ENCODE results near the gene PATL2. TPM values are rescaled to one million over a fixed set of nuclear protein-coding genes. Genes with fewer than 3 reads are reported as not detected.

The PATL2 gene
- total RNA-seq, 4 donors from 2014 or later, result 0.22 to 3.8 (median 1.7) TPM

- Histone ChIP-seq H3K4me1 (no peaks in the 10 kb centered on the region), H3K36me3 (peaks cover 6 to 46% of the 10 kb centered on the region in 2 donors), H3K9me3 (no peaks in the 10 kb centered on the region), H3K27me3 (no peaks in the 10 kb centered on the region), H3K4me3 (replicated peaks in 1 of 3) (no peak overlapping the region), H3K27ac (no peak overlapping the region)
- no peak for DNase-seq
- TF ChIP-seq POLR2A (IDR thresholded peaks at IDR 0.05), result no peak
- TF ChIP-seq CTCF (IDR thresholded peaks at IDR 0.05), result no peak
- intact Hi-C loops (cut with DNase I), result no loop called here
Measured at GRCh38 chr15:44623178-44623577, 87.9 kb downstream of the PATL2 start.

- DNase-seq, result no peak
- H3K9me3 ChIP-seq, result no peaks in the 10 kb centered on the region
- H3K4me1 ChIP-seq, result no peaks in the 10 kb centered on the region
- no peaks in the 10 kb centered on the region for H3K27me3 ChIP-seq
- intact Hi-C loops (cut with DNase I), result no loop called here
- WGBS, 2 donors, result 89 to 100% methylated on average over 1 of the region's 1 CpG
- peaks cover 10 to 31% of the 10 kb centered on the region in 2 donors for H3K36me3 ChIP-seq
- H3K4me3 ChIP-seq (replicated peaks in 1 of 3), result no peak overlapping the region
- no peak overlapping the region for H3K27ac ChIP-seq
- TF ChIP-seq POLR2A (IDR thresholded peaks at IDR 0.05) (no peak), CTCF (IDR thresholded peaks at IDR 0.05) (no peak)
Measured at GRCh38 chr15:44620081-44620480, 91.0 kb downstream of the PATL2 start.

GRCh38 chr15:44616974-44617373, 94.1 kb downstream of the PATL2 start:
- Histone ChIP-seq H3K4me3 (replicated peaks in 1 of 3) (no peak overlapping the region), H3K27me3 (no peaks in the 10 kb centered on the region), H3K36me3 (peaks cover 20 to 27% of the 10 kb centered on the region in 2 donors), H3K4me1 (no peaks in the 10 kb centered on the region), H3K9me3 (no peaks in the 10 kb centered on the region), H3K27ac (no peak overlapping the region)
- no peak for DNase-seq
- intact Hi-C loops (cut with DNase I), result no loop called here
- WGBS, 2 donors, result 98 to 100% methylated on average over 2 of the region's 2 CpGs
- TF ChIP-seq POLR2A (IDR thresholded peaks at IDR 0.05), result no peak
- TF ChIP-seq CTCF (IDR thresholded peaks at IDR 0.05), result no peak

Small RNA genes lying within 50 kb of the gene (small RNA-seq; reads per million reads assigned to genes)
- not detected for gene RF00019

Other genes with a start within 250 kb of the PATL2 start
- 10 to 100 TPM; 36.7 to 50.7 (median 39.3) TPM for gene EIF3J, start 174.2 kb downstream of the PATL2 start, total RNA-seq
- 100 to 1,000 TPM; 123 to 182 (median 168) TPM for gene SPG11, start 47.7 kb downstream of the PATL2 start, total RNA-seq
- 1,000 to 10,000 TPM; 2,538 to 3,855 (median 2,897) TPM for gene B2M, start 194 bp upstream of the PATL2 start, total RNA-seq
- 10 to 100 TPM; 13.3 to 23.6 (median 15.9) TPM for gene TRIM69, start 25.2 kb upstream of the PATL2 start, total RNA-seq
- not detected for gene TERB2, start 245.4 kb upstream of the PATL2 start, total RNA-seq

All from thyroid gland (tissue), 4 donors.